Stimulated activated CD8-positive, alpha-beta memory T cell treated with anti-CD3 and anti-CD28 coated beads, Interleukin-15, amount 100 ng/mL, for 48 hours (primary cell): Measurements from ENCODE around the gene STAC.
"Not testable (repeated sequence)": the region's sequence is repeated elsewhere in the genome, so short reads cannot be mapped to it uniquely, and the experiment has no call there.

Experiments
- DNase-seq, 2 donors: peaks; one replicate each; pipeline ENCODE4 v3.0.0-alpha.2; 2020; ENCODE audit warnings: low read depth in 2 of 2

Gene STAC

DNA sequence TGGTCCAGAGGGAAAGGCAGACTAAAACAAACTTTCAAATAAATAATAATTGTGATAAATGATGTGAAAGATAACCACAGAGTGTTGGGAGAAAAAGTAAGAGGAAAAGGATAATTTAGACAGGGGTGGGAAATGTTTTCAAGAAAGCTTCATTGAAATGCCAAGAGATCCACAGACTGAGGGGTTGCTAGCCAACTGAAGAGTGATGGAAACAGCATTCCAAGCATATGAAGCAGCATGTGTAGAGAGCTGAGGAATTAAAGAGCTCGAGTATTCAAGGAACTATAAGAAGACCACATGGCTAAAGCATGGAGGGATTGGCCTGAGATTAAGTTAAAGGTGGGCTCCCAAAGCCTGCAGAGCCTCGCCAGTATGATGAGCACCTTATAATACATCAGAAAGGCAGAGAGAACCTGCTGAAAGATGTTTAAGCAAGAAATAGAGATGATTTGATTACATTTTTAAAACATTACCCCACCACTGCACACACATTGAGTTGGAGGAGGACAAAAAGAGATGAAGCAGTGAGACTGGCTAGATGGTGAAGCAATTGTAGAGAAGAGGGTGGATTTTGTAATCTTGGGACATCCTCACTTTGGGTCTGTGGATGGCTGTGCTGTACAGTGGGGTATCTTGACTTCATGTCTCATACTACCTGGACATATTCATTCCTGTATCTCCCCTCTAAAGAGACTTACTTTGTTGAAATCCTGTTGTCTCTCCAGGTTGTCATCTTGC, 100.8 kb downstream of the STAC start:
- DNase-seq = no peak

DNA sequence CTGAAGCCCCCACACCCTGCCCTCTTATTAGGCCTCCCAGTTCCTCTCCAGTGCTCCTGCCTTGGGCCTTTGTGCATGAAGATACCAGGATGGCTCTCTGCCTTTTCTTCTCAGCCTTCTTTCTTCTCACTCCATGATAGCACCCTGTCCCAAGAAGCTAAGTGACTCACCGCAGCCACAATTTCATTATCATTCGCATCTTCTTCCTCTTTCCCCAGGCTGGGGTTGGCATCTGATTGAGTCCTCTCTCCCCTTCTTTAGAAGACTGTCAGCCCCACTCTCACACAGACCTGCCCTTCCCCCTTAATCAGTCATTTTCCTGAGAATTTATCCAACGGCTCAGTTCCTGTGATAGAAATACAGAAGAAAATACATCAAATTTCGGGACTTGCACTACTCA, 102.0 kb downstream of the STAC start:
- no peak for DNase-seq

DNA sequence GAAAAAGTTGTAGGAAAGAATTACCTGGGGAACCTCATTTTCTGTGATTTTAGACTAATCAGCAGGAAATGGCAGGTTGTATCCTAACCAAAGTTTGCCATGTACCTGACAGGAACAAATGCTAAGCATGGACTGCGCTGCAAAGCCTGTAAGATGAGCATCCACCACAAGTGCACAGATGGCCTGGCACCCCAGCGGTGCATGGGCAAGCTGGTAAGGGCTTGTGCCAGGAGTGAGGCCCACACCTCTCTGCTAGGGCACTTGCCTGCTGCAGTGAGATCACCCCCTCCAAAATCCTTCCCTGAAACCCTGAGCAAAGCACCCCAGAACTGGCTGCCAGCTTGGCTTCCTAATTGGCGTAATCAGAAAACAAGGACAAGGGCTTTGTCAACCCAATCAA, 102.6 kb downstream of the STAC start:
- DNase-seq = no peak

DNA sequence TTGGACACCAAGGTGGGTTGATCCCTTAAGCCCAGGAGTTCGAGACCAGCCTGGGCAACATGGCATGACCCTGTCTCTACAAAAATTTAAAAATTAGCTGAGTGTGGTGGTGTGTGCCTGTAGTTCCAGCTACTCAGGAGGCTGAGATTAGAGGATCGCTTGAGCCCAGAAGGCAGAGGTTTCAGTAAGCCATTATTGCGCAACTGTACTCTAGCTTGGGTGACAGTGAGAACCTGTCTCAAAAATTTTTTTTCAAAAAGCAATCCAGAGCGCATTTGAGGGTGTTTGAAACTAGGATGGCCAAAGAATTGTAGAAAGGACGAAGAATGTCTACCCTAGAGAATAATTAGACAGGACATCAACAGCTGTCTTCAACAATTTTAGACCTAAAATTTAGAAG, 103.4 kb downstream of the STAC start:
- no peak for DNase-seq

DNA sequence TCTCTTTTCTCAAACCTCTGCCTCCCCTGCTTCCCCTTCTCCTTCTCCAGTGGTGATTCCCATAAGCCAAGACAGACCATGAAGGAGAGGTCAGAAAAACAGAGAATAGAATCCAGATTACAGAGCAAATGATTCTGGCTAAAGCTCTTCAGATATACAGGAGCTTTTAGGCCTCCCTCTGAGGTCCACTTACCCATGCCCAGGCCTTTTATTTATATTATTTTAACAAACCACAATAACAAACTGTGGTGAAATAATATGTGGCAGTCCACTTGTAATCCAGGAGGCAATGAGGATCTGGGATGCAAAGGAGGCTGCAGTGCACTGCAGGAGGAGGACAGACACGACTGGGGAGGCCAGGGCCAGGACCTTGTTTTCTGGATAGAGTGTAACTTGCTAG, 104.1 kb downstream of the STAC start:
- DNase-seq = no peak

DNA sequence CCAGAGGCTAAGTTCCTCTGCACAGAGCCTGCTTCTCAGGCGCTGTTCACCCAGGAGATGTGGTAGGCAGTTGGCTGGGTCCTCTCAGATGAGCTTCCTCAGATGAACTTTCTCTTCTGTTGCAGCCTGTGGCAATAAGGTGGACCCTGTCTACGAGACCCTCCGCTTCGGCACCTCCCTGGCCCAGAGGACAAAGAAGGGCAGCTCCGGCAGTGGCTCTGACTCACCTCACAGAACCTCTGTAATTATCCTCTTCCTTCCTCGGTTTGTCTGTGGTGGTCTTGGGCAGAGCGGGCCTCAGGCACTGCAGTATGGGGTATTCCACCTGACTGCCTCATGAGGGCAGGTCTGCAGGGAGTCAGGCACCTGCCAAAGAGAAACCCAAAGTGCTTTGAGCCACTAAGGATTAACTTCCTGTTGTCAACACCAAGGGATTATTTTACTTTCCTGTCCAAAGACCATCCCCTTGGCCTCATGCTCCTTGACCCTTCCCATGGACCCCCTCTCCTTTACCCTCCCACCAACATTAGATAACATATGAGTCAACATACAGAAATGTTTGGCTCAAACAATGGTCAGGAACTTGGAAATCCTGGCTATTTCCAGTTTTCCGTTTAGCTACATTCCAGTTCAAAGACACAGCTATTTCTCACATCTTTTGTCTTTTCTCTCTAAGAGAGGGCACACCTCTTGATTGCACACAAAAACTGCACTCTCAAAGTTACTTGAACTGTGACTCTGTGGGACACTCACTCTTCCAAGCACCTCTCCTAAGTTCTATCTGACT, 105.9 kb downstream of the STAC start:
- DNase-seq = no peak

DNA sequence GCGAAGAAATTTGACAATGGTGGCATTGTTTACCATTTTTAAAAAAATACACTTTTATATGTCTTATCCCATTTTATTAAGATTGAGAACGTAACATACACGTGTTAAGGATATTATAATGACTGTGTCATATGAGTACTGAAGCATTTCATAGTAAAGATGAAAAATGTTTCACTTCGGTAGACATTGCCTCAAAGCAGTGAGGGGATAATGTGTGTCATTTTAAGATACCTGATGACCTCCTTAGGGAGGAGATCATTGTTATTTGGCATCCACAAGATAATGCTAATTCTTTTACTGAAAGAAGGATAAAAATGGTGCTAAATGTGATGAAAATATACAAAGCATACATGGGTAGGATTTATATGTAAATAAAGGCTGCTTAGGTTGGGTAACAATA, 107.3 kb downstream of the STAC start:
- DNase-seq = no peak

DNA sequence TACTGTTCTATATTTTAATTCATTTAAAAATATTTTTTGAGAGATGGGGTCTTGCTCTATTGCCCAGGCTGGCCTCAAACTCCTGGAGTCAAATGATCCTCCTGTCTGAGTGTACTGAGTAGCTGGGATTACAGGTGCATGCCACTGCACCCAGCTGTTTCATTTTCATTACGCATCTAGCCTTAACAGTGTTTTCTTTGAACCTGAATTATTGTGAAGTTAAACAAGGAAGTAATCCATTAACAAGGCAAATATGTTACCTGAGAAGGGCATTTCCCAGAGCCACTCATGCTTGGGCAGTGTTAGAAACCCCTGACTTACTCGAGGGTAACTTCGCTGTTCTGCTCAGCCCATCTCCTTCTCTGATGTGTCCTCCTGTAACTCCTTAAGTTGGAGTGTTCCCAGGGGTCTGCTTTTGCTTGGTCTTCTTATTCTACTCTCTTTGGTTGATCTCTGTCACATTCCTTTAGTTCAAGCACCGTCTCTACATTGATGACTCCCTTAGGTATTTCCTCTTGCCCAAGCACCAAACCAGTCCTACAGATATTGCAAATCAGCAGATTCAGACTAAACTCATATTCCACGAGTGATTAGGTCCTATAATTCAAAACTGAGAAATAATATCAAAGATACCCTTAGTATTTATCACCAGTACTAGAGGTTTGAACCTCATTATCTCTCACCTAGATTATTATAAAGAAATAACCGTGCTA, 107.9 kb downstream of the STAC start:
- no peak for DNase-seq

DNA sequence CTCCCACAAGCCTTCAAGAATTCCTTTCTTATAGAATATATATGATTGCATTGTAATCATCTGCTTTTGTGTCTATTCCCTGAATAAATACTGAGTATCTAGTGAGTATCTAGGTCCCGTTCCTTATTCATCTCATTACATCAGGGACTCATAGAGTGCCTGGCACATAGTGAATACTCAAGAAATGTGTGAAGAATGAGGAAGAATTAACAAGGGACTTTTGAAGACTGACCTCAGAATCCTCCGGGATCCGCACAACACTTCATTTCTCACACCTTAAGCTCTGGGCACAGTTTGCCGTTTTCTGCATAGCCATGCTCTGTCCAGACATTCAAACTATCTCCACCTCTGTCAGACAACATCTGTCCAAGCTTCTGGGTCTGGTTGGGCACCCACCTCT, 108.8 kb downstream of the STAC start:
- no peak for DNase-seq

DNA sequence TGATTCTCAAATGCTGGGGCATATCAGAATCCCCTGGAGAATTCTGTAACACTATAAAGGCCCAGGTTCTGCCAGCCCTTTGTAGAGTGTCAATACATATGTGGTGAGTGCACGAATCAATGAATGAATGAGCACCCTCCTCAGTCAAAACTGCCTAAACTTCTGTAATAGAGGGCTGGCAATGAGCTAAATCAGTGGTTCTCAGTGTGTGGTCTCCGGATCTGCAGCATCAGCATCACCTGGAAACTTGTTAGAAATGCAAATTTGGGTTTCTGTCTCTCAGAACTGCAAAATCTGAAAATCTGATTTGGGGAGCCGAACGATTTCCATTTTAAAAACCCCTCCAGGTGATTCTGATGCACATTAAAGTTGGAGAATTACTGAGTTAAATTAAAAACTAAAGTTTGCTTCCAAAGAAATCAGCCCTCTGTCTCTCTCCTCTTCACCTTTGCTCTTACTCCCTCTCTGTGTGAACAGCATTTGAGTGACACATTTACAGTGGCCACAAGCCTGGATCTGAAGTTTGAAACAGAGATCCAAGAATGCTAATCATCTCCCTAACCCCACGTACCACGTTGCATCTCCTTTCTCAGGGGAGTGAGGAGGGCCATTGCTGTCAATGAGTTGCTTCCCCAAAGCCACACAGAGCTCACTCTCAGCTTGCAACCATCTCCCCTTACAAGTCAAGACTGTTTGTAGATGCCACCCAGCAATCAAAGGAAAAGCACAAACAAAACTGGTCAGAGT, 109.5 kb downstream of the STAC start:
- no peak for DNase-seq

DNA sequence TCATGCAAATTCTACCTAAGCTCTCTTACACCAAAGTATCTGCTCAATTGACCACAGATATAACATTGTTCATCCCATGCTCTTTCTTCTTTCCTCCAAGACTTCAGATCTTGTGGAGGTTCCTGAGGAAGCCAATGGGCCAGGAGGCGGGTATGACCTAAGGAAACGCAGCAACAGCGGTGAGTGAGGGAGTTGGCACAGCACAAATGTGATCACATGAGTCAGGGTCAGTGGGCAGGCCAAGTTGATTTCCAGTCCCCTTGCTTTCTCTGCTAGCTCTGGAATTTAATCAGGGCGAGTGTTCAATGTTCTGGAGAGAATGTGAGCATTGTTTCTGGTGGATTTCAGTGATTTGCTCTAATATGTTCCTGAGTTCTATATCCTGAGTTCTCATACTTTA, 112.7 kb downstream of the STAC start:
- DNase-seq = no peak

DNA sequence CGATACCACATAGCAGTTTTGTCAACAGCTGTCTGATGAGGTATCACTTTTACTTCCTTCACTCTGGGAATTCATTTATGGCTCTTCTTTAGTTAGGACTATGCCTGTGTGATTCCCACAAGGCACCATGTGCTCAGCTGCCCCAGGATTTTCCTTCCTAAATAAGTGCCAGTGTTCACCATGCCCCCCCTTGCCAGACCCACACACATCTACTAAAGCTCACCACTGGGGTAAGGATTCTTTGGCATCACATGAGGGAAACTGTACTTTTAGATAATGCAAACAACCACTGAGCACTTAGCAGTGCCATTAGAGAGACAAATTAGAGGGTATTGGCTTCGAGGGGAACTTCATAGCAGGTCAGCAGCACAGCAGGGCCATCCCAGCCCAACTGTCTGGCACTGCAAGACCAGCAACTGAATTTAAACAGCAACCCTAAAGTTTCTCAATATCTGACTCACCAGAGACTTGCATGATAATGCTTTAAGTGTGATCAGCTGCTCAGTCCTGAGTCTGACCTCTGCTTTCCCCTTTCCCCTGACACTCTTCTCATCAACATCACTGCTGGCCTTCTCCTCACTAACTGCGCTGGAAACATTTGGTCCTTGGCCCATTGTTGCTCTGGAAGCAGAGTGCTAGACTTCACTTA, 114.3 kb downstream of the STAC start:
- no peak for DNase-seq

DNA sequence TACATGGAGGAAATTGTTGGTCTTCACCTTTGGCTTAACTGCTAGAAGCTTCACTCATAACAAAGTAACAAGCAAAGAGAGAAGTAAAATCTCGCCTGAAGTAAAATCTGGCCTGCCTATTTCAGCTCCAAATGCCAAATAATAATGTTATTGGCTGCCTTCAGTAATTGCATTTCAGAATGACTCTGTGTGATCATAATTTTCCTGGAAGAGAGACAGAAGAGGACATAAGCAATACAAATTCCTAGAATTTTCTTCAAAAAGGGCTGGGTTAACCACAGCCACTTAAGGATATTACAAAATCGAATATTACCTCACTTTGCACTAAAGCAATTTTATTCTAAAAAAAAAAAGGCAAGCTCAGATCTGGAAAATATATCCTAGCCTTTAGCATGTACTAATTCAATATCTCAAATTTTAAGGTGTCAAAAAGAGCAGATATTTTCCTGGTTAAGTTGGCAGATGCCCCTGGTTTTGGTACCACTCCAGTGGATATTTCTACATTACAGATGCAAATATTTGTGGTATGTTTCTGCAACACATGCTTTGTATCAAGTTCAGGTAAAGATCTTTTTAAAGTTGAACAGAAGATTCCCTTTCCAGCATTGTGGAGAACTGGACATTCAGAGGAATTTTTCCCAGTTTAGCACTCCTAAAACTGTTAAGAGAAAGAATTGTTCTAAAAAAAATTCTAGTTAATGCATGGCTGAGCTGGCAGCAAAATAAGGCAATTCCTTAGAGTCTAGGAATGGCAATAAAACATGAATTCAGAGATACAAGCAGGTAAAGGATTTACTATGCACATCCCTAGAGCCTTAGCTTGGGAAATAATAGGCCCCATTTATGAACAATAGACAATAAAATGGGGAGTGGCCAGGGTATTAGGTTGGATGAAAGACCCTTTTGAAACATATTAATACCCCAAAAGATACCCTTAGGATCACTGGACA, 116.7 kb downstream of the STAC start:
- DNase-seq = no peak

DNA sequence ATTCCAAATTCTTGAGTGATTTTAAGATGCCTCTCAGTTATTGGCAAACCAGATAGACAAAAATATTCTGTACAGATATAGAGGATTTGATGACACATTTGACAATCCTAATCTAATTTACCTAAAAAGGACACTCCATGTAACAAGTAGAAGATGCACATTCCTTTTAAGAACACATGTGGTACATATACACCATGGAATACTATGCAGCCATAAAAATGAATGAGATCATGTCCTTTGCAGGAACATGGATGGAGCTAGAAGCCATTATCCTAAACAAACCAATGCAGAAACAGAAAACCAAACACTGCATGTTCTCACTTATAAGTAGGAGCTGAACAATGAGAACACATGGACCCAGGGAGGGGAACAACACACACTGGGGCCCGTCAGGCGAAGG, 119.7 kb downstream of the STAC start:
- not testable (repeated sequence) for DNase-seq

DNA sequence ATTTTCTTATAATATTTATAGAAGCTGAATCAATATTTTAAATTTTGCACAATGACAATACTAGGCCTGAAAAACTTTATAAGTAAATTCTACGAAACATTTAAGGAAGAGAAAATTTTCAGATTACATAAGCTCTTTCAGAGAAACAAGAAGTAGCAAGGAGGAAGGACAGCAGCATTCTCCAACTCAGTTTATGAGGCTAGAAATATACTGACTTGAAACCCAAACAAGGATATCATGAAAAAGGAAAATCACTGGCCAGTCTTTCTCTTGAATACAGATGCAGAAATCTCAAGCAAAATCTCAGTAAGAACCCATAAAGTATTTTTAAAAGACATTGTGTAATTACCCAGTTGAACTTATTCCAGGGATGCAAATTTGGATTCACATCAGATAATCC, 121.3 kb downstream of the STAC start:
- DNase-seq = no peak

DNA sequence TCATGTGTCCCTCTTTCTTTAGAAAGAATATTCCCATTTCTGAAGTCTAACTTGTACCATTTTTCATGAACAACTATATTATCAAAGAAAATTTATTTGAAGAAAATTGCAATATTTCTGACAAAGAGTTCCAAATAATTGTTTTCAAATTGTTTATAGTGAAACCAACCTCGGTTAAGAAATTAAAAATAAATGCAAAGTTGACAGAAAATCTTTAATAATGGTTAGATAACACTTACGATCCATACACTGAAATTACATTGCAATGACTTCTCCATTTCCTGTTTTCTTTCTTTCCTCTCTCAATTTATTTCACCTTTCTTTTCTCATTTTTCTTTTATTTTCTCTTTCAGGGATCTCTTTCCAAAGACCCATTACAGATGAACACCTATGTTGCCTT, 125.1 kb downstream of the STAC start:
- no peak for DNase-seq

DNA sequence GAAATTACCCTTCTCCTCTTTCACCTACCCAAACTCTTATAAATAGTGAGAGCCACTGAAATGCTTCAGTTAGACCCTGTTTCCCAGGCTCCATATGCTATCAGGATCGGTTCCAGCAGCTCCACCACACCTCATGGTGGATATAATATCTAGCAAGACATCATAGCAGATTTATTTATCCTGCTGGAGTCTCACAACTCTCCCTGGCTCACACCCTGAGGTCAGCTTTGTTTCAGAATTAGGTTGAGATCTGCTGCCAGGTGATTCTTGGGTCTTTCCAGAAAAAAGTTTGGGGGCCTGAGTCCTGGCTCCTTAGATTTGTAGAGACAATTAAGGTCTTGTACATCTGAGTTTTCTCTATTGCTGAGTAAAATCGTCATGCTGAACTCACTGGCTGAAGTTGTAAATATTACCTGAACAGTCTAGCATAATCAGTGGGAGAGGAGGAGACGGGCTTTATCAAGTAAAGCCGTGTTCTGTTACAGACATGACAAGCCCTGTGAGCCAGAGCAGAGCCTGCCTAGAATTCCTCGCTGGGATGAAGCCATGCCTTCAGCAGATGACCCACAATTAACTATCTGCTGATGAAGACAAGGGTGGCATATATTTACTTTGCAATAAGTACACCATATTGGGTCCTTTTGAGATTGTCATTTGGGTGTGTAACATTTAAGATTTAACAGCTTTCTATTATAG, 131.6 kb downstream of the STAC start:
- DNase-seq = no peak

DNA sequence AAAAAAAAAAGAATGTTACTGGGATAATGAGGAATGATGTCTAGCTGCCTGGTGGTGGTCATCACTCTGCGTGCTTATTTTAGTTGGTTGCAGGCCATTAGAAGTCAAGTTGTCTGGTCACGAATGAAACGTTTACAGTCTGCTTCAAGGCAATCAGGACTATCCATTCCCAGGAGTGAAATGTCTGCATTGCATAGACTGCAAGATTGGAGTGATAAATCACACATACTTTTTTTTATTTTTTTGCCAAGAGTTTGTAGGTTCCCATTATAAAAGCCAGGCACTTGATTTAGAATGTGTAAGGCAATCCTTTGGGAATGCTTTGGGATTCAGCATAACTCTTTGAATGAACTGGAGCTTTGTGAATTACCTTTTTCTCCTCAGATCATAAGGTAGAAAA, 132.3 kb downstream of the STAC start:
- DNase-seq = no peak

DNA sequence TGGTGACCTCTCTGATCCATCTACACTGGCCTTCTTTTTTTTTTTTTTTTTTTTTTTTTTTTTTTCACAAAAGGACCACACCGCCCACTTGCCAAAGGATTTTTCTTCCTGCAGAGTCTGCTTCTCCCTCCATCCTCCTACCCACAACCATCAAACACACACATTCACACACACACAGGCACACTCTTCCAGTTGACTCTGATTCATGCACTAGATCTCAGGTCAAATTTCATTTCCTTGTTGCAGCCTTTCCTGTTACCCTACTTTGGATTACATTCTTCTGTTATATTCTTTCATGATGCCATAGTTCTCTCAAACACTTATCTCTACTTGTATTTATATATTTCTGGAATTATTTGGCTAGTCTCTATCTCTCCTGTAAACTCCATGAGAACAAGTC, 133.9 kb downstream of the STAC start:
- DNase-seq = no peak

DNA sequence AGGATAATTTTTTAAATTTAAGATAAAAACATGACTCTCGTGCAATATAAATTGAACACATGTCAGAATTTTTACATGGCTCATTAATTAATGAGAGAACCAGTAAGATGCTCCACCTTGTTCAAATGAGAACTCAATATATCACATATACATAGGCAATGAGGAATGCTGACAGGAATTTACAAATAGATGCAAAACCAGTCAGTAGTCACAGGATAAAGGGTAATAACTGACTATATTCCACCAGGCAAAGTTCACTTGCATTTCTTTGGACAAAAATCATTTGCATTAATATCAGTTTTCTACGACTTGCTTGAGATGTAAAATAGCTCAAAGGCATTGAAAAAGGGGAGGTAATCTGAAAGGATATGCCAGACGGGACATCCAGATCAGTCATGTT, 139.4 kb downstream of the STAC start:
- no peak for DNase-seq
